ENCODE results near the gene DRC3.

DRC3 gene

GRCh38 chr17:18017958-18018357 lies 45.3 kb downstream of the DRC3 start:
- no peak for DNase-seq (ENCODE audit: low read depth in 2 of 3, low spot score in 2 of 3)

- DNase-seq (ENCODE audit: low read depth in 2 of 3, low spot score in 2 of 3), result no peak
Measured at GRCh38 chr17:18018411-18018921, 45.8 kb downstream of the DRC3 start.

- DNase-seq (ENCODE audit: low read depth in 2 of 3, low spot score in 2 of 3), result no peak
Measured at GRCh38 chr17:18019838-18020154, 47.1 kb downstream of the DRC3 start.

GRCh38 chr17:18020971-18021370 lies 48.3 kb downstream of the DRC3 start:
- no peak for DNase-seq (ENCODE audit: low read depth in 2 of 3, low spot score in 2 of 3)

- DNase-seq (ENCODE audit: low read depth in 2 of 3, low spot score in 2 of 3), result no peak
Measured at GRCh38 chr17:18021372-18021771, 48.7 kb downstream of the DRC3 start.

- no peak for DNase-seq (ENCODE audit: low read depth in 2 of 3, low spot score in 2 of 3)
Measured at GRCh38 chr17:18025241-18025944, 52.7 kb downstream of the DRC3 start.

GRCh38 chr17:18025945-18026776 lies 53.5 kb downstream of the DRC3 start:
- no peak for DNase-seq (ENCODE audit: low read depth in 2 of 3, low spot score in 2 of 3)

- no peak for DNase-seq (ENCODE audit: low read depth in 2 of 3, low spot score in 2 of 3)
Measured at GRCh38 chr17:18027280-18027679, 54.6 kb downstream of the DRC3 start.

- no peak for DNase-seq (ENCODE audit: low read depth in 2 of 3, low spot score in 2 of 3)
Measured at GRCh38 chr17:18028114-18028951, 55.7 kb downstream of the DRC3 start.

- DNase-seq (ENCODE audit: low read depth in 2 of 3, low spot score in 2 of 3), result no peak
Measured at GRCh38 chr17:18028952-18029540, 56.4 kb downstream of the DRC3 start.

- DNase-seq (ENCODE audit: low read depth in 2 of 3, low spot score in 2 of 3), result no peak
Measured at GRCh38 chr17:18031955-18032354, 59.3 kb downstream of the DRC3 start.

GRCh38 chr17:18033442-18034099 lies 60.9 kb downstream of the DRC3 start:
- no peak for DNase-seq (ENCODE audit: low read depth in 2 of 3, low spot score in 2 of 3)

- no peak for DNase-seq (ENCODE audit: low read depth in 2 of 3, low spot score in 2 of 3)
Measured at GRCh38 chr17:18035704-18036103, 63.0 kb downstream of the DRC3 start.

GRCh38 chr17:18037486-18037885 lies 64.8 kb downstream of the DRC3 start:
- no peak for DNase-seq (ENCODE audit: low read depth in 2 of 3, low spot score in 2 of 3)

- no peak for DNase-seq (ENCODE audit: low read depth in 2 of 3, low spot score in 2 of 3)
Measured at GRCh38 chr17:18038149-18038850, 65.6 kb downstream of the DRC3 start.

GRCh38 chr17:18038861-18039534 lies 66.3 kb downstream of the DRC3 start, which contains the start of the genes ATPAF2 and GID4:
TSS of gene ATPAF2 (minus strand) at chr17:18039168. CDS start at chr17:18039013, 155 bp downstream.
TSS of gene GID4 (plus strand) at chr17:18039408. CDS start at chr17:18039465, 57 bp downstream.
- peak; percentile 98 to 99 (median 98) for DNase-seq (ENCODE audit: low read depth in 2 of 3, low spot score in 2 of 3)

GRCh38 chr17:18039535-18040260 lies 67.0 kb downstream of the DRC3 start:
- DNase-seq (ENCODE audit: low read depth in 2 of 3, low spot score in 2 of 3), result no peak

GRCh38 chr17:18040261-18040858 lies 67.7 kb downstream of the DRC3 start:
- no peak for DNase-seq (ENCODE audit: low read depth in 2 of 3, low spot score in 2 of 3)

Measured in activated CD8-positive, alpha-beta memory T cell treated with anti-CD3 and anti-CD28 coated beads for 48 hours (primary cell).